ENCODE data around the gene TMEM125.

- TF ChIP-seq, protein P1, sequence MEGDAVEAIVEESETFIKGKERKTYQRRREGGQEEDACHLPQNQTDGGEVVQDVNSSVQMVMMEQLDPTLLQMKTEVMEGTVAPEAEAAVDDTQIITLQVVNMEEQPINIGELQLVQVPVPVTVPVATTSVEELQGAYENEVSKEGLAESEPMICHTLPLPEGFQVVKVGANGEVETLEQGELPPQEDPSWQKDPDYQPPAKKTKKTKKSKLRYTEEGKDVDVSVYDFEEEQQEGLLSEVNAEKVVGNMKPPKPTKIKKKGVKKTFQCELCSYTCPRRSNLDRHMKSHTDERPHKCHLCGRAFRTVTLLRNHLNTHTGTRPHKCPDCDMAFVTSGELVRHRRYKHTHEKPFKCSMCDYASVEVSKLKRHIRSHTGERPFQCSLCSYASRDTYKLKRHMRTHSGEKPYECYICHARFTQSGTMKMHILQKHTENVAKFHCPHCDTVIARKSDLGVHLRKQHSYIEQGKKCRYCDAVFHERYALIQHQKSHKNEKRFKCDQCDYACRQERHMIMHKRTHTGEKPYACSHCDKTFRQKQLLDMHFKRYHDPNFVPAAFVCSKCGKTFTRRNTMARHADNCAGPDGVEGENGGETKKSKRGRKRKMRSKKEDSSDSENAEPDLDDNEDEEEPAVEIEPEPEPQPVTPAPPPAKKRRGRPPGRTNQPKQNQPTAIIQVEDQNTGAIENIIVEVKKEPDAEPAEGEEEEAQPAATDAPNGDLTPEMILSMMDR (IDR thresholded peaks at IDR 0.05; ENCODE audit: insufficient read depth, low read length, poor library complexity, severe bottlenecking) = no peak
- no peak for TF ChIP-seq EZH2phosphoT487 (conservative IDR thresholded peaks at IDR 0.05; ENCODE audit: low read length)
These were observed 36.3 kb downstream of the TMEM125 start for GRCh38 chr1:43305926-43306687.

All from SU-DHL-6 (cell line).